Measurements from ENCODE around the gene IBTK. TPM values are rescaled to one million over a fixed set of nuclear protein-coding genes. Genes with fewer than 3 reads are reported as not detected.

IBTK gene
- total and polyA plus RNA-seq, 2 of the 8 experiments (the other 6 are each of a cell fraction or from before 2014, with no cell fraction given) = 4.6 to 24.2 TPM

GRCh38 chr6:82138075-82138791, 109.3 kb downstream of the IBTK start (continued):
- TF ChIP-seq E2F6 (IDR thresholded peaks at IDR 0.05) (no peak), USF2 (IDR thresholded peaks at IDR 0.05; ENCODE audit: low read length) (no peak), KDM5A (IDR thresholded peaks at IDR 0.05; ENCODE audit: low read length) (no peak), NRF1 (IDR thresholded peaks at IDR 0.05; ENCODE audit: low read depth, low read length) (no peak), ASH2L (IDR thresholded peaks at IDR 0.05; ENCODE audit: low read length) (no peak), ATF2 (IDR thresholded peaks at IDR 0.05; ENCODE audit: low read length) (no peak)

All from H1 (cell line).